Loucy (cell line): Measurements from ENCODE around the gene GXYLT2.

Source experiments
- H2AFZ ChIP-seq: fragments of 200-600 bp; sonication (generic); 2 replicates; pipeline ENCODE4 v1.6.0; 2016; ENCODE audit warnings: antibody characterized with exemption, mild to moderate bottlenecking, low read length, moderate library complexity
- H3F3A ChIP-seq: fragments of 200-600 bp; 2 replicates; pipeline ENCODE4 v1.6.0; 2016; ENCODE audit warnings: antibody characterized with exemption, low read depth, mild to moderate bottlenecking
- H3K27me3 ChIP-seq: fragments of 200-600 bp; sonication (generic); 2 replicates; pipeline ENCODE4 v1.6.1; 2014; ENCODE audit warnings: low read length, mild to moderate bottlenecking; ENCODE audit not compliant: insufficient read depth, poor library complexity, severe bottlenecking
- H3K36me3 ChIP-seq: fragments of 200-600 bp; sonication (generic); 2 replicates; pipeline ENCODE4 v1.6.1; 2016; ENCODE audit warnings: low read length; ENCODE audit not compliant: insufficient read depth
- H3K4me1 ChIP-seq: fragments of 200-600 bp; sonication (generic); 2 replicates; pipeline ENCODE4 v1.5.1; 2014; ENCODE audit warnings: low read length, mild to moderate bottlenecking; ENCODE audit not compliant: insufficient read depth, poor library complexity, severe bottlenecking
- H3K4me2 ChIP-seq: fragments of 200-600 bp; sonication (generic); 2 replicates; pipeline ENCODE4 v1.6.0; 2014; ENCODE audit warnings: antibody characterized with exemption, low read length, low read depth, mild to moderate bottlenecking; ENCODE audit not compliant: poor library complexity, severe bottlenecking
- H3K4me3 ChIP-seq: fragments of 200-600 bp; sonication (generic); 2 replicates; pipeline ENCODE4 v1.5.1; 2014; ENCODE audit warnings: low read length, mild to moderate bottlenecking, mixed read lengths; ENCODE audit not compliant: poor library complexity, severe bottlenecking
- H3K79me2 ChIP-seq: fragments of 200-600 bp; sonication (generic); 2 replicates; pipeline ENCODE4 v1.6.1; 2014; ENCODE audit warnings: low read length; ENCODE audit not compliant: insufficient read depth
- H3K9ac ChIP-seq: fragments of 200-600 bp; sonication (generic); 2 replicates; pipeline ENCODE4 v1.6.0; 2014; ENCODE audit warnings: mild to moderate bottlenecking, low read depth, low read length, moderate library complexity; ENCODE audit not compliant: poor library complexity, severe bottlenecking
- H3K9me2 ChIP-seq: fragments of 200-600 bp; sonication (generic); replicated peaks from 2 replicates; pipeline ENCODE4 v1.6.1; 2016; ENCODE audit warnings: low read depth, low read length, mixed read lengths
- H3K9me3 ChIP-seq: fragments of 200-600 bp; sonication (generic); 2 replicates; pipeline ENCODE4 v1.6.1; 2014; ENCODE audit warnings: mild to moderate bottlenecking, antibody characterized with exemption, low read length, low read depth; ENCODE audit not compliant: insufficient read depth
- H4K20me1 ChIP-seq: fragments of 200-600 bp; sonication (generic); 2 replicates; pipeline ENCODE4 v1.6.0; 2014; ENCODE audit warnings: antibody characterized with exemption, low read length, mild to moderate bottlenecking; ENCODE audit not compliant: insufficient read depth, poor library complexity, severe bottlenecking
- CTCF ChIP-seq: fragments of 200-600 bp; sonication (generic); conservative IDR thresholded peaks from 2 replicates; pipeline ENCODE4 v1.5.1; 2014; ENCODE audit warnings: mild to moderate bottlenecking, antibody characterized with exemption, low read length
- EZH2phosphoT487 ChIP-seq: fragments of 200-600 bp; IDR thresholded peaks from 2 replicates; pipeline ENCODE4 v1.6.1; 2018; ENCODE audit warnings: antibody characterized with exemption, mild to moderate bottlenecking, moderate library complexity, borderline replicate concordance

The GXYLT2 gene

GRCh38 chr3:73010158-73010557, 122.3 kb downstream of the GXYLT2 start:
- H3K79me2 ChIP-seq: peaks cover 89% of the 10 kb centered on the region
- peaks cover 40% of the 10 kb centered on the region; the same call in 1 of the 2 replicates for H3K36me3 ChIP-seq
- TF ChIP-seq CTCF (no peak), EZH2phosphoT487 (no peak)
- peak overlapping the region; percentile 28 for H3K4me2 ChIP-seq
- no peaks in the 10 kb centered on the region for H3K27me3 ChIP-seq
- H3K9me3 ChIP-seq: no peaks in the 10 kb centered on the region
- H3K9me2 ChIP-seq: no peaks in the 10 kb centered on the region
- no peaks in the 10 kb centered on the region for H3F3A ChIP-seq
- H4K20me1 ChIP-seq: peaks cover 100% of the 10 kb centered on the region
- no peak overlapping the region for H3K4me3 ChIP-seq
- H3K9ac ChIP-seq: no peak overlapping the region
- no peaks in the 10 kb centered on the region for H3K4me1 ChIP-seq
- no peak overlapping the region for H2AFZ ChIP-seq

- H3K4me3 ChIP-seq: no peak overlapping the region
- H3K4me2 ChIP-seq: no peak overlapping the region
- TF ChIP-seq EZH2phosphoT487 (no peak), CTCF (no peak)
- H3K9me3 ChIP-seq: no peaks in the 10 kb centered on the region
- no peaks in the 10 kb centered on the region for H3K27me3 ChIP-seq
- peaks cover 99% of the 10 kb centered on the region for H4K20me1 ChIP-seq
- H3F3A ChIP-seq: no peaks in the 10 kb centered on the region
- no peaks in the 10 kb centered on the region for H3K9me2 ChIP-seq
- peaks cover 21% of the 10 kb centered on the region; the same call in 1 of the 2 replicates for H3K36me3 ChIP-seq
- no peak overlapping the region for H2AFZ ChIP-seq
- no peaks in the 10 kb centered on the region for H3K4me1 ChIP-seq
- peaks cover 7% of the 10 kb centered on the region for H3K79me2 ChIP-seq
- no peak overlapping the region for H3K9ac ChIP-seq
Measured at GRCh38 chr3:73018298-73018697, 130.5 kb downstream of the GXYLT2 start.

- TF ChIP-seq CTCF: no peak
- TF ChIP-seq EZH2phosphoT487: no peak
Measured at GRCh38 chr3:73018790-73019441, 131.1 kb downstream of the GXYLT2 start.

More at GRCh38 chr3:73018790-73019441, 131.1 kb downstream of the GXYLT2 start:
- Histone ChIP-seq H3K4me3 (no peak overlapping the region), H3K9me2 (no peaks in the 10 kb centered on the region), H3K4me2 (no peak overlapping the region), H3K9me3 (no peaks in the 10 kb centered on the region), H3K9ac (no peak overlapping the region), H2AFZ (no peak overlapping the region), H3K79me2 (peaks cover 1% of the 10 kb centered on the region), H4K20me1 (peaks cover 99% of the 10 kb centered on the region), H3K27me3 (no peaks in the 10 kb centered on the region), H3K36me3 (peaks cover 21% of the 10 kb centered on the region; the same call in 1 of the 2 replicates), H3F3A (no peaks in the 10 kb centered on the region), H3K4me1 (no peaks in the 10 kb centered on the region)
